BJ (cell line): Measurements from ENCODE around the gene CLIC5. TPM values are rescaled to one million over a fixed set of nuclear protein-coding genes. Genes with fewer than 3 reads are reported as not detected.

Experiments used
- CTCF ChIA-PET: fragments of 350-600 bp; formaldehyde crosslinking; extraction: SDS; loops from one replicate; lab custom pipeline; 2021; ENCODE audit warnings: antibody characterized with exemption, inconsistent platforms; lab: Yijun Ruan, JAX
- POLR2A ChIA-PET: fragments of 300-600 bp; sonication (Branson Sonifier 250); formaldehyde crosslinking; extraction: SDS; loops from one replicate; lab custom pipeline; 2021; ENCODE audit warnings: antibody characterized with exemption; lab: Charles Lee
- DNase-seq: peaks from one replicate; pipeline ENCODE4 v3.0.0-alpha.2; 2011; ENCODE audit warnings: low read depth
- H3K27me3 ChIP-seq: 2 replicates; pipeline ENCODE4 v1.6.0; 2011; ENCODE audit warnings: low read length; ENCODE audit not compliant: control insufficient read depth, insufficient read depth
- H3K36me3 ChIP-seq: 2 replicates; pipeline ENCODE4 v1.5.1; 2011; ENCODE audit warnings: low read length; ENCODE audit not compliant: control insufficient read depth, insufficient read depth
- H3K4me3 ChIP-seq: 2 replicates; pipeline ENCODE4 v1.5.1; 2011; ENCODE audit warnings: low read depth, mild to moderate bottlenecking, control low read depth, low read length
- CTCF ChIP-seq: IDR thresholded peaks from 2 replicates; pipeline ENCODE4 v1.5.1; 2011; ENCODE audit warnings: low read depth, mild to moderate bottlenecking, control low read depth, inconsistent platforms, low read length, moderate library complexity; ENCODE audit not compliant: insufficient read depth
- polyA plus RNA-seq: library from polyadenylated mRNA; depleted of rRNA; stranded (reverse); fragments of >200 nt; gene quantifications from 2 replicates; pipeline ENCODE4 v1.2.3, GENCODE V29; 2011

Gene CLIC5
- polyA plus RNA-seq, 1 experiment, result not detected

- POLR2A ChIA-PET, result no interaction called here
- Histone ChIP-seq H3K4me3 (no peak overlapping the region), H3K36me3 (no peaks in the 10 kb centered on the region), H3K27me3 (no peaks in the 10 kb centered on the region)
- no peak for TF ChIP-seq CTCF
- CTCF ChIA-PET, result interaction anchor here (1.5 kb wide), 1 partner anchor 8 kb away, joined by 4 read pairs; no protein-coding TSS in a partner anchor
- no peak for DNase-seq
Measured at GRCh38 chr6:45998524-45998923, 17.1 kb downstream of the CLIC5 start.

- Histone ChIP-seq H3K36me3 (no peaks in the 10 kb centered on the region), H3K27me3 (no peaks in the 10 kb centered on the region), H3K4me3 (no peak overlapping the region)
- no peak for TF ChIP-seq CTCF
- no peak for DNase-seq
- ChIA-PET POLR2A (no interaction called here), CTCF (interaction anchor here (1.5 kb wide), 1 partner anchor 8 kb away, joined by 4 read pairs; no protein-coding TSS in a partner anchor)
Measured at GRCh38 chr6:45997875-45998506, 17.7 kb downstream of the CLIC5 start.

- TF ChIP-seq CTCF, result no peak
- H3K27me3 ChIP-seq, result no peaks in the 10 kb centered on the region; the same call in none of the 2 replicates
- ChIA-PET POLR2A (no interaction called here), CTCF (interaction anchor here (0.8 to 1.3 kb wide), 4 partner anchors 22 to 61 kb away, joined by 3 to 4 read pairs (median 3); no protein-coding TSS in a partner anchor)
- H3K36me3 ChIP-seq, result no peaks in the 10 kb centered on the region
- no peak for DNase-seq
- no peak overlapping the region for H3K4me3 ChIP-seq
Measured at GRCh38 chr6:45991189-45991588, 24.5 kb downstream of the CLIC5 start.

- POLR2A ChIA-PET, result interaction anchor here (0.6 kb wide), 1 partner anchor 1285 kb away, joined by 3 read pairs; no protein-coding TSS in a partner anchor
Measured at GRCh38 chr6:45990162-45990561, 25.5 kb downstream of the CLIC5 start.

GRCh38 chr6:45988635-45989034 is 27.0 kb downstream of the CLIC5 start:
- POLR2A ChIA-PET, result no interaction called here
- H3K36me3 ChIP-seq, result no peaks in the 10 kb centered on the region
- TF ChIP-seq CTCF, result no peak
- CTCF ChIA-PET, result no interaction called here
- no peak overlapping the region for H3K4me3 ChIP-seq
- DNase-seq, result no peak
- H3K27me3 ChIP-seq, result no peaks in the 10 kb centered on the region; the same call in none of the 2 replicates

More at GRCh38 chr6:45990162-45990561, 25.5 kb downstream of the CLIC5 start:
- no peak for TF ChIP-seq CTCF
- Histone ChIP-seq H3K27me3 (no peaks in the 10 kb centered on the region; the same call in none of the 2 replicates), H3K36me3 (no peaks in the 10 kb centered on the region), H3K4me3 (no peak overlapping the region)
- CTCF ChIA-PET, result interaction anchor here (1.3 to 1.5 kb wide), 2 partner anchors 9 to 22 kb away, joined by 4 read pairs; no protein-coding TSS in a partner anchor
- DNase-seq, result no peak
